Activated naive CD4-positive, alpha-beta T cell treated with anti-CD3 and anti-CD28 coated beads, Interleukin-2, amount 10 ng/mL, durations not matched to agents 7 days and 5 days (primary cell): Measurements from ENCODE around the gene AREG.

Experiments
- CTCF ChIA-PET: fragments of 350-600 bp; sonication (Branson Sonifier 250); formaldehyde crosslinking; loops from one replicate; lab custom pipeline; 2021; ENCODE audit warnings: antibody characterized with exemption; lab: Charles Lee
- DNase-seq: peaks from one replicate; pipeline ENCODE4 v3.0.0-alpha.2; 2020
- H3K27ac Mint-ChIP-seq: one replicate; pipeline ENCODE4 v1.8.0; 2021; ENCODE audit warnings: mild to moderate bottlenecking, moderate library complexity, mixed read lengths
- H3K27me3 Mint-ChIP-seq: one replicate; pipeline ENCODE4 v1.8.0; 2021; ENCODE audit warnings: mild to moderate bottlenecking, mixed read lengths
- H3K36me3 Mint-ChIP-seq: one replicate; pipeline ENCODE4 v1.8.0; 2021; ENCODE audit warnings: mixed read lengths
- H3K4me1 Mint-ChIP-seq: one replicate; pipeline ENCODE4 v1.8.0; 2021; ENCODE audit warnings: mixed read lengths
- H3K4me3 Mint-ChIP-seq: one replicate; pipeline ENCODE4 v1.8.0; 2021; ENCODE audit warnings: mild to moderate bottlenecking, moderate library complexity, mixed read lengths
- H3K9me3 Mint-ChIP-seq: one replicate; pipeline ENCODE4 v1.8.0; 2021; ENCODE audit warnings: mixed read lengths

The AREG gene

GRCh38 chr4:74415602-74416300 is 29.2 kb upstream of the AREG start:
- Mint-ChIP-seq H3K36me3 (no peaks in the 10 kb centered on the region), H3K27me3 (peaks cover 4% of the 10 kb centered on the region), H3K4me1 (no peaks in the 10 kb centered on the region), H3K9me3 (no peaks in the 10 kb centered on the region), H3K4me3 (no peak overlapping the region), H3K27ac (no peak overlapping the region)
- CTCF ChIA-PET = no interaction called here
- no peak for DNase-seq

DNA sequence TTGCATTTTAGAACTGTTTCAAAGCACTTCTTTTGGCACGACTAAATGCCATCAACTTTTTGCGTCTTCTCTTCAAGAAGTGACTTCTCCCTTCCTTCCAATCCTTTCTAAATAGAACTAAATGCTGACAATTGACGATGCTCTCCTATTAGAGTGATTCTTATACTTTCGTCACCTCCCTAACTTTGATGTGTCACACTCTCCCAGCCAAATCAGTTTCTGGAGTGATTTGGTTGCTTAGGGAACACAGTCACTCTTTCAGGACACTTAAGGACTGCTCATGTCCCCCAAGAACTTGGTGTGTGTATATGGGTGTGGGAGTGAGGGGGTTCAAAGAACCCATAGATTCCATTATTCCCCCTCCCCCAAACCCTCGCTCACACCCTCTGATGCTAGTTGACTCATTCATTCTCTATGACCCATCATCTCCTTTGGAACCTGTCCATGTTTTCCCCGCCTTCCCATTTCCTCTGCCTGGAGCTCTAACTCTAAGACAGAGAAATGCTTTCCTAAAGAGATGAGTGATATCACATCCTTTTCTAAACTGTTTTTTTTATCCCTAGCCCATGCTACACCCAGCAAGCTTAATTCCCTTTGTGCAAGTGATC is 26.8 kb upstream of the AREG start:
- DNase-seq = no peak
- Mint-ChIP-seq H3K27ac (no peak overlapping the region), H3K4me1 (no peaks in the 10 kb centered on the region), H3K27me3 (peaks cover 4% of the 10 kb centered on the region), H3K36me3 (no peaks in the 10 kb centered on the region), H3K4me3 (no peak overlapping the region), H3K9me3 (no peaks in the 10 kb centered on the region)
- CTCF ChIA-PET = interaction anchor here (1.0 kb wide), 1 partner anchor 253 kb away, joined by 3 read pairs; no protein-coding TSS in a partner anchor

GRCh38 chr4:74420863-74421262 is 24.1 kb upstream of the AREG start:
- CTCF ChIA-PET = no interaction called here
- no peaks in the 10 kb centered on the region for H3K9me3 Mint-ChIP-seq
- peaks cover 4% of the 10 kb centered on the region for H3K27me3 Mint-ChIP-seq
- H3K27ac Mint-ChIP-seq = no peak overlapping the region
- DNase-seq = no peak
- H3K4me3 Mint-ChIP-seq = no peak overlapping the region
- no peaks in the 10 kb centered on the region for H3K4me1 Mint-ChIP-seq
- H3K36me3 Mint-ChIP-seq = no peaks in the 10 kb centered on the region

GRCh38 chr4:74423104-74423503 is 21.8 kb upstream of the AREG start:
- no peak for DNase-seq
- Mint-ChIP-seq H3K27ac (no peak overlapping the region), H3K4me1 (no peaks in the 10 kb centered on the region), H3K4me3 (no peak overlapping the region), H3K27me3 (peaks cover 4% of the 10 kb centered on the region), H3K36me3 (no peaks in the 10 kb centered on the region), H3K9me3 (no peaks in the 10 kb centered on the region)
- CTCF ChIA-PET = no interaction called here

DNA sequence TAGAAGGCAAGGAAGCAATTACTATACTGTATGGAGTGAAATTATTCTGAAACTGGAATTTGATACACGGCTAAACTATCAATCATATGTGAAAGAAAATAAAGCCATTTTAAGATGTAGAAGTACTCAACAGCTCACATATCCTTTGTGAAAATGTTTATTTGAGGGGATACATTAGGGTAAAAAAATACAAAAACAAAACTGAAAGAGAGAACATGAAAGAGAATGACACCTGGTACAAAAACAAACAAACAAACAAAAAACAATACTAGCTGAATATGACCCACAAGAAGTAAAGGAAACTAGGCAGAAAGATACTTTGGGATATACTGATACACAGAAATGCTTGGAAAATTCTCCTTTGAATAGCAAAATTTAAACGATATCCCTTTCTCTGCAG is 20.8 kb upstream of the AREG start:
- Mint-ChIP-seq H3K27me3 (no peaks in the 10 kb centered on the region), H3K4me1 (no peaks in the 10 kb centered on the region), H3K36me3 (no peaks in the 10 kb centered on the region), H3K4me3 (no peak overlapping the region), H3K9me3 (no peaks in the 10 kb centered on the region), H3K27ac (no peak overlapping the region)
- CTCF ChIA-PET = no interaction called here
- DNase-seq = no peak

GRCh38 chr4:74426101-74426500 is 18.8 kb upstream of the AREG start:
- Mint-ChIP-seq H3K36me3 (no peaks in the 10 kb centered on the region), H3K27ac (no peak overlapping the region), H3K9me3 (no peaks in the 10 kb centered on the region), H3K27me3 (no peaks in the 10 kb centered on the region), H3K4me3 (no peak overlapping the region), H3K4me1 (no peaks in the 10 kb centered on the region)
- DNase-seq = no peak
- CTCF ChIA-PET = no interaction called here

DNA sequence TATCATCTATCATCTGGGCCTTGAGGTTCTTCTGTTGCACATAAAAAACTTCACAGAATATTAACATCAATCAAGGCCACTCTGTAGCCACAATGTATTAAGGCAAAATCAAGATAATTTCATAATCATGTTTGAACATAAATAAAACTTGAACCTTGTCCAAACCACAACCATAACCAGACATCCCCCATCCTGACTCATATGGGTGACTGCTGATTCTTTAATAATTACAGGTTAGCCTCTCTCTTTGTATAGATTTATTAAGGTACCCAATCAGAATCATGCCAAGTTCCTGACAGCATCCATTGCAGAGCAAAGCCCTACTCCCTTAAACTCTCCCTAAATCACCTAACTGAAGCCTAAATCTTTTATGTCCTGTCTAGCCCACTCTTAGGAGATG is 16.7 kb upstream of the AREG start:
- no peaks in the 10 kb centered on the region for H3K9me3 Mint-ChIP-seq
- CTCF ChIA-PET = no interaction called here

GRCh38 chr4:74431113-74431826 is 13.7 kb upstream of the AREG start:
- Mint-ChIP-seq H3K27ac (no peak overlapping the region), H3K4me1 (no peaks in the 10 kb centered on the region), H3K36me3 (no peaks in the 10 kb centered on the region), H3K9me3 (no peaks in the 10 kb centered on the region), H3K4me3 (no peak overlapping the region), H3K27me3 (peaks cover 4% of the 10 kb centered on the region)
- CTCF ChIA-PET = no interaction called here
- DNase-seq = no peak

More for the DNA sequence above, 16.7 kb upstream of the AREG start:
- Mint-ChIP-seq H3K27ac (no peak overlapping the region), H3K4me1 (no peaks in the 10 kb centered on the region), H3K27me3 (no peaks in the 10 kb centered on the region), H3K36me3 (no peaks in the 10 kb centered on the region), H3K4me3 (no peak overlapping the region)
- no peak for DNase-seq

GRCh38 chr4:74433043-74433442 is 11.9 kb upstream of the AREG start:
- Mint-ChIP-seq H3K4me3 (no peak overlapping the region), H3K4me1 (no peaks in the 10 kb centered on the region), H3K9me3 (no peaks in the 10 kb centered on the region), H3K36me3 (no peaks in the 10 kb centered on the region), H3K27me3 (peaks cover 4% of the 10 kb centered on the region), H3K27ac (no peak overlapping the region)
- no peak for DNase-seq
- CTCF ChIA-PET = interaction anchor here (0.7 kb wide), 1 partner anchor 122 kb away, joined by 3 read pairs; no protein-coding TSS in a partner anchor

- H3K4me1 Mint-ChIP-seq = no peaks in the 10 kb centered on the region
- H3K27me3 Mint-ChIP-seq = peaks cover 4% of the 10 kb centered on the region
- no peaks in the 10 kb centered on the region for H3K36me3 Mint-ChIP-seq
- CTCF ChIA-PET = no interaction called here
- no peak overlapping the region for H3K27ac Mint-ChIP-seq
- DNase-seq = no peak
- H3K4me3 Mint-ChIP-seq = no peak overlapping the region
- no peaks in the 10 kb centered on the region for H3K9me3 Mint-ChIP-seq
Observed at GRCh38 chr4:74433541-74434172, 11.3 kb upstream of the AREG start.

DNA sequence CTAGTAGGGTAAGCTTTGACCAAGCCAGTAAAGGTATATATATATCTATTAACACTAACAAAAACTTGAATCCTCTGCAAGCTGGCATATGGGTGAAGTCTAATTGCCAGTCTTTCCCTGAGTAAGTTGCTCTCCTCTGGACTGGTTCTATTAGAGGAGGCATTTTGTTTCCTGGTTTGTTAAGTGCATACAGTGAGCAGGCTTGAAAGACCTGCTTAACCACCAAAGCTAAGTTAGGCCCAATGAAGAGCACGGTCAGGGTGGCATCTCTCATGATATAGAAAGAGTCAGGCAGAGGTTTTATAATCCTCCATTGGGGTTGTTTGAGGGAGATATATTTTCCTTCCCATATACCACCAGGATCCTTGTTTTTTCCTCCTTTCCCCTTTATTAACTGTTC is 9.6 kb upstream of the AREG start:
- no peaks in the 10 kb centered on the region for H3K4me1 Mint-ChIP-seq
- H3K4me3 Mint-ChIP-seq = no peak overlapping the region
- no peak overlapping the region for H3K27ac Mint-ChIP-seq
- no peak for DNase-seq
- CTCF ChIA-PET = no interaction called here
- H3K36me3 Mint-ChIP-seq = no peaks in the 10 kb centered on the region
- H3K27me3 Mint-ChIP-seq = peaks cover 4% of the 10 kb centered on the region
- no peaks in the 10 kb centered on the region for H3K9me3 Mint-ChIP-seq

DNA sequence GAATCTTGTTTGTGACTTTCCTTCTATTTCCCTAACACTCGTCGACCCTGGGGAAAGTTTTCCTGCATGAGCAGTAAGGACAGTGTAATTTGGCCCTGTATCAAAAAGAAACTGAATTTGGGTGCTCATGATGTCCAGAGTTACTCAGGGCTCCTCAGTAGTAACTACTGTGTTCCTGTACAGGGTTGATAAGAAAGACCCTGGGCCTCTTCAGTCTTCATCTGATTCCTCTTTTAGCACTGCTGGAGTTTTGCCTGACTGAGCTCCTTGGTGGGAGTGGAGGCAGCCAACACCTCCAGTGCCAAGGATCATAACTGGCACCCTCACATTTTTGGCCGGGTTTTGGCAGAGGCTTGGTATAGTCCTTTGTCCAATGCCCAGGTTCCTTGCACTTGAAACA is 7.1 kb upstream of the AREG start:
- Mint-ChIP-seq H3K27ac (no peak overlapping the region), H3K4me1 (no peaks in the 10 kb centered on the region), H3K9me3 (no peaks in the 10 kb centered on the region), H3K4me3 (no peak overlapping the region), H3K27me3 (peaks cover 4% of the 10 kb centered on the region), H3K36me3 (no peaks in the 10 kb centered on the region)
- DNase-seq = no peak
- CTCF ChIA-PET = no interaction called here

- Mint-ChIP-seq H3K4me3 (no peak overlapping the region), H3K27ac (no peak overlapping the region), H3K36me3 (no peaks in the 10 kb centered on the region), H3K4me1 (no peaks in the 10 kb centered on the region), H3K9me3 (no peaks in the 10 kb centered on the region), H3K27me3 (peaks cover 3% of the 10 kb centered on the region)
- CTCF ChIA-PET = no interaction called here
- DNase-seq = no peak
Observed at GRCh38 chr4:74438661-74439060, 6.3 kb upstream of the AREG start.

DNA sequence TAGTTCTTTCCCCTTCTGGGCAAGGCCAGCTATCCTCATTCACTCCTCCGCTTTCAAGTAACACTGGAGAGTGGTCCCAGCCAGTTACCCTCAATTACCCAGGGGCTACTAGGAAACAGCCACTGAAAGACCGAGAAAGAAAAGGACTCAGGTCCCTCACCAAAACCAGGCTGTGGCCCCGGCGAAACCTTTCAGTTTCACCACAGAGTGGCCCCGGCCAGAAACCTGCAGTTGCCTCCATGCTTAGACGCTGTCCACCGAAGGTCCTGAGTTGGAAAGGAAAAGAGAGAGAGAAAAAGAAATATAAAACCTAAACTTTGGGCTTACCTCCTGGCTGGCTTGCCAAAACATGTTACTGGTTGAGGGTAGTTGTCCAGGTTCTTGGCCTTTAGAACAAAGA is 5.0 kb upstream of the AREG start:
- Mint-ChIP-seq H3K9me3 (no peaks in the 10 kb centered on the region), H3K27me3 (no peaks in the 10 kb centered on the region), H3K4me1 (peaks cover 8% of the 10 kb centered on the region), H3K36me3 (no peaks in the 10 kb centered on the region), H3K27ac (no peak overlapping the region), H3K4me3 (no peak overlapping the region)
- no peak for DNase-seq
- CTCF ChIA-PET = interaction anchor here (0.5 kb wide), 1 partner anchor 388 kb away, joined by 3 read pairs; no protein-coding TSS in a partner anchor
